ENCODE measurements around the gene B4GALT4.
A peak's percentile ranks its signal among the peaks of the same experiment; 100 is the strongest.
"Not testable (repeated sequence)": the region's sequence is repeated elsewhere in the genome, so short reads cannot be mapped to it uniquely, and the experiment has no call there.

B4GALT4 gene

GRCh38 chr3:119243712-119244111 is 3.0 kb upstream of the B4GALT4 start:
- no peak for DNase-seq (ENCODE audit: low read depth)
- H3K4me3 ChIP-seq (ENCODE audit: low read depth, low read length), result no peak overlapping the region
- no peak for TF ChIP-seq CTCF (conservative IDR thresholded peaks at IDR 0.05; ENCODE audit: low read depth, low read length)

GRCh38 chr3:119243058-119243529 is 2.4 kb upstream of the B4GALT4 start:
- DNase-seq (ENCODE audit: low read depth); H3K4me3 ChIP-seq (ENCODE audit: low read depth, low read length): not testable (repeated sequence)

- not testable (repeated sequence) for DNase-seq (ENCODE audit: low read depth); H3K4me3 ChIP-seq (ENCODE audit: low read depth, low read length)
Observed at GRCh38 chr3:119242387-119243057, 1.8 kb upstream of the B4GALT4 start.

- H3K4me3 ChIP-seq (ENCODE audit: low read depth, low read length), result peak overlapping the region; percentile 78
- peak; percentile 17 for DNase-seq (ENCODE audit: low read depth)
- TF ChIP-seq CTCF (conservative IDR thresholded peaks at IDR 0.05; ENCODE audit: low read depth, low read length), result no peak
Observed at GRCh38 chr3:119240101-119240590, 532 bp downstream of the B4GALT4 start.

- no peak for DNase-seq (ENCODE audit: low read depth)
Observed at GRCh38 chr3:119239206-119239820, 1.4 kb downstream of the B4GALT4 start.

GRCh38 chr3:119238363-119238762 is 2.3 kb downstream of the B4GALT4 start:
- H3K4me3 ChIP-seq (ENCODE audit: low read depth, low read length), result no peak overlapping the region
- peak; percentile 19 for DNase-seq (ENCODE audit: low read depth)
- TF ChIP-seq CTCF (conservative IDR thresholded peaks at IDR 0.05; ENCODE audit: low read depth, low read length), result no peak

More at GRCh38 chr3:119239206-119239820, 1.4 kb downstream of the B4GALT4 start:
- TF ChIP-seq CTCF (conservative IDR thresholded peaks at IDR 0.05; ENCODE audit: low read depth, low read length), result no peak
- H3K4me3 ChIP-seq (ENCODE audit: low read depth, low read length), result peak overlapping the region; percentile 78

- no peak overlapping the region for H3K4me3 ChIP-seq (ENCODE audit: low read depth, low read length)
- no peak for TF ChIP-seq CTCF (conservative IDR thresholded peaks at IDR 0.05; ENCODE audit: low read depth, low read length)
Observed at GRCh38 chr3:119237299-119237698, 3.4 kb downstream of the B4GALT4 start.

GRCh38 chr3:119236756-119237155 is 3.9 kb downstream of the B4GALT4 start:
- DNase-seq (ENCODE audit: low read depth), result no peak

More at GRCh38 chr3:119237299-119237698, 3.4 kb downstream of the B4GALT4 start:
- peak; percentile 49 for DNase-seq (ENCODE audit: low read depth)

More at GRCh38 chr3:119236756-119237155, 3.9 kb downstream of the B4GALT4 start:
- no peak for TF ChIP-seq CTCF (conservative IDR thresholded peaks at IDR 0.05; ENCODE audit: low read depth, low read length)
- H3K4me3 ChIP-seq (ENCODE audit: low read depth, low read length), result no peak overlapping the region

All from choroid plexus epithelial cell (primary cell).